ENCODE data around the gene CEP112. TPM values are rescaled to one million over a fixed set of nuclear protein-coding genes. Genes with fewer than 3 reads are reported as not detected.

The CEP112 gene
- total and polyA plus RNA-seq, 4 donors, result 1.1 to 4.9 (median 1.4) TPM

- Histone ChIP-seq H3K9ac (ENCODE audit: low read depth in 1 of 2, low read length in 2 of 2) (no peak overlapping the region), H3K4me1 (ENCODE audit: control insufficient read depth in 4 of 4, insufficient read depth in 4 of 4, low read length in 3 of 4) (no peaks in the 10 kb centered on the region), H3K27me3 (ENCODE audit: control insufficient read depth in 4 of 4, insufficient read depth in 4 of 4, low read length in 3 of 4) (no peaks in the 10 kb centered on the region), H3K4me3 (ENCODE audit: low read depth in 1 of 3, low read length in 3 of 3) (no peak overlapping the region), H3K27ac (ENCODE audit: low read depth in 1 of 2, low read length in 2 of 2) (no peak overlapping the region), H3K9me3 (ENCODE audit: control insufficient read depth in 4 of 4, low read length in 3 of 4) (no peaks in the 10 kb centered on the region), H3K36me3 (ENCODE audit: control insufficient read depth in 4 of 4, insufficient read depth in 3 of 4, low read depth in 1 of 4, low read length in 3 of 4) (no peaks in the 10 kb centered on the region)
- WGBS, result 59% methylated on average over 1 of the region's 1 CpG
- TF ChIP-seq RAD21 (IDR thresholded peaks at IDR 0.05) (no peak), GABPA (IDR thresholded peaks at IDR 0.05 in 1 of 2, conservative IDR thresholded peaks at IDR 0.05 in 1 of 2) (no peak), ZBTB33 (IDR thresholded peaks at IDR 0.05) (no peak), CTCF (IDR thresholded peaks at IDR 0.05; ENCODE audit: low read depth, low read length, missing input control) (no peak), SP1 (IDR thresholded peaks at IDR 0.05) (no peak), HNF4A (conservative IDR thresholded peaks at IDR 0.05) (no peak), MAX (IDR thresholded peaks at IDR 0.05) (no peak)
- no peak for DNase-seq (ENCODE audit: low spot score)
Observed at GRCh38 chr17:66175892-66176291, 16.0 kb downstream of the CEP112 start.

- Histone ChIP-seq H3K9ac (ENCODE audit: low read depth in 1 of 2, low read length in 2 of 2) (no peak overlapping the region), H3K27me3 (ENCODE audit: control insufficient read depth in 4 of 4, insufficient read depth in 4 of 4, low read length in 3 of 4) (no peaks in the 10 kb centered on the region), H3K27ac (ENCODE audit: low read depth in 1 of 2, low read length in 2 of 2) (no peak overlapping the region), H3K36me3 (ENCODE audit: control insufficient read depth in 4 of 4, insufficient read depth in 3 of 4, low read depth in 1 of 4, low read length in 3 of 4) (no peaks in the 10 kb centered on the region), H3K4me1 (ENCODE audit: control insufficient read depth in 4 of 4, insufficient read depth in 4 of 4, low read length in 3 of 4) (no peaks in the 10 kb centered on the region), H3K4me3 (ENCODE audit: low read depth in 1 of 3, low read length in 3 of 3) (no peak overlapping the region), H3K9me3 (ENCODE audit: control insufficient read depth in 4 of 4, low read length in 3 of 4) (no peaks in the 10 kb centered on the region)
- WGBS, result 48% methylated on average over 2 of the region's 2 CpGs
- TF ChIP-seq GABPA (IDR thresholded peaks at IDR 0.05 in 1 of 2, conservative IDR thresholded peaks at IDR 0.05 in 1 of 2), result no peak
- no peak for DNase-seq (ENCODE audit: low spot score)
Observed at GRCh38 chr17:66172691-66173223, 19.2 kb downstream of the CEP112 start.

- Histone ChIP-seq H3K4me1 (ENCODE audit: control insufficient read depth in 4 of 4, insufficient read depth in 4 of 4, low read length in 3 of 4) (no peaks in the 10 kb centered on the region), H3K27ac (ENCODE audit: low read depth in 1 of 2, low read length in 2 of 2) (no peak overlapping the region), H3K36me3 (ENCODE audit: control insufficient read depth in 4 of 4, insufficient read depth in 3 of 4, low read depth in 1 of 4, low read length in 3 of 4) (no peaks in the 10 kb centered on the region), H3K9ac (ENCODE audit: low read depth in 1 of 2, low read length in 2 of 2) (no peak overlapping the region), H3K27me3 (ENCODE audit: control insufficient read depth in 4 of 4, insufficient read depth in 4 of 4, low read length in 3 of 4) (no peaks in the 10 kb centered on the region), H3K9me3 (ENCODE audit: control insufficient read depth in 4 of 4, low read length in 3 of 4) (no peaks in the 10 kb centered on the region), H3K4me3 (ENCODE audit: low read depth in 1 of 3, low read length in 3 of 3) (no peak overlapping the region)
- no peak for DNase-seq (ENCODE audit: low spot score)
- WGBS, result 77% methylated on average over 5 of the region's 5 CpGs
- TF ChIP-seq ZBTB33 (IDR thresholded peaks at IDR 0.05) (no peak), MAX (IDR thresholded peaks at IDR 0.05) (no peak), CTCF (IDR thresholded peaks at IDR 0.05; ENCODE audit: low read depth, low read length, missing input control) (no peak), ATF3 (IDR thresholded peaks at IDR 0.05) (no peak), FOXA2 (IDR thresholded peaks at IDR 0.05) (no peak), REST (IDR thresholded peaks at IDR 0.05) (no peak), FOXA1 (IDR thresholded peaks at IDR 0.05) (no peak), HNF4A (conservative IDR thresholded peaks at IDR 0.05) (no peak), RXRA (IDR thresholded peaks at IDR 0.05) (no peak), NR2F2 (IDR thresholded peaks at IDR 0.05) (no peak), TAF1 (conservative IDR thresholded peaks at IDR 0.05) (no peak)
Observed at GRCh38 chr17:66172144-66172543, 19.8 kb downstream of the CEP112 start.

Measured in liver (tissue), 9 donors.